ENCODE data around the gene APLP2. TPM values are rescaled to one million over a fixed set of nuclear protein-coding genes. Genes with fewer than 3 reads are reported as not detected.

Gene APLP2
- total and polyA plus RNA-seq, 9 of the 15 experiments (the other 6 are each of a cell fraction or from before 2014, with no cell fraction given): 17.4 to 164 (median 118) TPM

DNA sequence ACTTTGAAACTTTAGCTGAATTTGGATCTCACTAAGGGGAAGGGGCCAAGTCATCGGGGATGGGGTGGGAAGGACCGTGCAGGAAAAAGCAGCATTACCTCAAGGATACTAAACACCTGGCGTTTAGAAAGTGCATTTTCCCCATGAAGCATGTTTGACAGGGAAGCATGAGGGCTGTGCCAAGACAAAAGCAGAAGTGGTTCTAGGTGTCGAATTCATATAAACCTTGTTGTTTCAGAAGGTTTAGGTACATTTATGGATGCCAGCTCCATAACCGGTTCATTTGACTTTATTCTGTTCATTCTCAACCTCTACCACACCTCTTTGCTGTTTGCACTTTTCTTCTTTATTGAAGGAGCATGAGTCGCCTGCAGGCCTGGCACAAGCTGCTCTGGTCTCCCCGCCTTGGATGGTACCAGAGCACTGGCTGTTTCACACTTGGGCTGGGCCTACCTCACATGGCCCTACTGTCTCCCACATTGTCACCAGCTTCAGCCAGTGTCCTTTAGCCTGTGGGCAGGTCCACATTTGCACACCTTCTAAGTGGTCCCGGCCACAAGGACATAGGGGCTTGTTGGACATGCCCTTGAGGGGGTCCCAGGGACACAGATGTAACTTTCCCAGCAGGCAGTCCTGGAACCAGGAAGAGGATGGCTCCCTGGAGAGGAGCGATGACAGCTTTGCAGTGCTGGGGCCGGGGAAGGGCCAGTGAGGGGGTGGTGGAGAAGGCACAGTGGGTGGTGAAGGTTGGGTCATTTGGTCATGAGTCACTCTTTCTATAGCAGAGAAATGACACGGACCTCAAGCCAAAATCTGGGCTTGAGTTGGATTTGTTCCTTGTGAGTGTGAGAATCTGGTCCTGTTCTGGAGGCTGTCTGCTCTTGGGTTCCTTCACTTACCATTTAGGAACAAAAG, 86.7 kb downstream of the APLP2 start:
- peaks cover 0 to 12% of the 10 kb centered on the region in 2 experiments; a peak in 1 of 5 replicates for H3K4me1 ChIP-seq (replicated peaks in 1 of 2; ENCODE audit: control insufficient read depth in 2 of 2, insufficient read depth in 2 of 2, low read length in 2 of 2)
- CTCF ChIA-PET (ENCODE audit: low intra/inter-chr PET ratio): no interaction called here
- no peaks in the 10 kb centered on the region for H3K79me2 ChIP-seq (ENCODE audit: control insufficient read depth, insufficient read depth, low read length)
- no peak overlapping the region for H3K4me2 ChIP-seq (ENCODE audit: insufficient read depth, low read length)
- in situ Hi-C loops (cut with MboI): no loop called here
- H3K36me3 ChIP-seq (ENCODE audit: control insufficient read depth, insufficient read depth, low read length): no peaks in the 10 kb centered on the region
- H3K27ac ChIP-seq (ENCODE audit: extremely low read depth, low read depth, low read length): no peak overlapping the region
- peak overlapping the region in 1 of 2 experiments; percentile 52; a peak in 2 of 4 replicates for H3K9ac ChIP-seq (ENCODE audit: insufficient read depth in 1 of 2, low read depth in 2 of 2, low read length in 2 of 2)
- H3K4me3 ChIP-seq: no peak overlapping the region
- no peak; the same call in 1 of the 3 replicates for ATAC-seq
- peak; percentile 29 for FAIRE-seq
- POLR2A ChIA-PET: interaction anchor here (0.7 to 1.1 kb wide), 2 partner anchors 10 to 35 kb away, joined by 3 read pairs; no protein-coding TSS in a partner anchor
- H2AFZ ChIP-seq (ENCODE audit: low read depth, low read length): no peak overlapping the region
- H3K9me3 ChIP-seq (replicated peaks; ENCODE audit: control insufficient read depth, insufficient read depth, low read depth, low read length): no peaks in the 10 kb centered on the region
- H3K9me1 ChIP-seq (ENCODE audit: control insufficient read depth, insufficient read depth, low read length): no peaks in the 10 kb centered on the region
- intact Hi-C loops (cut with micrococcal nuclease): no loop called here
- 4% methylated on average over 11 of the region's 11 CpGs for WGBS (ENCODE audit: insufficient coverage, low coverage, missing lambda C conversion rate)
- peaks cover 44 to 58% of the 10 kb centered on the region in 2 experiments for H3K27me3 ChIP-seq (ENCODE audit: control insufficient read depth in 2 of 2, insufficient read depth in 2 of 2, low read length in 2 of 2)
- DNase-seq (ENCODE audit: extremely low read depth in 1 of 4, low spot score in 3 of 4): peak in 2 of 4 experiments; percentile 26 to 30
- no peaks in the 10 kb centered on the region; the same call in 1 of the 2 replicates for H4K20me1 ChIP-seq (replicated peaks; ENCODE audit: control insufficient read depth, insufficient read depth, low read length)
- BruUV-seq (replicated peaks): no TSS peak
- TF ChIP-seq ATF3 (IDR thresholded peaks at IDR 0.05) (peak; percentile 64), ATF3 (CRISPR knock-in tag; conservative IDR thresholded peaks at IDR 0.05) (no peak), ILK (tag; IDR thresholded peaks at IDR 0.05; ENCODE audit: borderline replicate concordance, low read depth) (no peak), HDAC6 (IDR thresholded peaks at IDR 0.05; ENCODE audit: low read depth, low read length) (no peak), HDAC1 (IDR thresholded peaks at IDR 0.05) (no peak), JUN (IDR thresholded peaks at IDR 0.05; ENCODE audit: borderline replicate concordance, low read depth, low read length) (peak; percentile 51; the same call in 1 of the 2 replicates), JUN (CRISPR knock-in tag; IDR thresholded peaks at IDR 0.05; ENCODE audit: borderline replicate concordance) (no peak), ZNF561 (CRISPR knock-in tag; conservative IDR thresholded peaks at IDR 0.05) (no peak), KDM2B (CRISPR knock-in tag; IDR thresholded peaks at IDR 0.05) (no peak), ARID1B (IDR thresholded peaks at IDR 0.05) (0 out of 2 replicates have a peak, but pooled peaks have one; percentile 13), HLTF (IDR thresholded peaks at IDR 0.05) (no peak), MEIS2 (IDR thresholded peaks at IDR 0.05; ENCODE audit: partially characterized antibody) (no peak)
- TF ChIP-seq, protein P1, sequence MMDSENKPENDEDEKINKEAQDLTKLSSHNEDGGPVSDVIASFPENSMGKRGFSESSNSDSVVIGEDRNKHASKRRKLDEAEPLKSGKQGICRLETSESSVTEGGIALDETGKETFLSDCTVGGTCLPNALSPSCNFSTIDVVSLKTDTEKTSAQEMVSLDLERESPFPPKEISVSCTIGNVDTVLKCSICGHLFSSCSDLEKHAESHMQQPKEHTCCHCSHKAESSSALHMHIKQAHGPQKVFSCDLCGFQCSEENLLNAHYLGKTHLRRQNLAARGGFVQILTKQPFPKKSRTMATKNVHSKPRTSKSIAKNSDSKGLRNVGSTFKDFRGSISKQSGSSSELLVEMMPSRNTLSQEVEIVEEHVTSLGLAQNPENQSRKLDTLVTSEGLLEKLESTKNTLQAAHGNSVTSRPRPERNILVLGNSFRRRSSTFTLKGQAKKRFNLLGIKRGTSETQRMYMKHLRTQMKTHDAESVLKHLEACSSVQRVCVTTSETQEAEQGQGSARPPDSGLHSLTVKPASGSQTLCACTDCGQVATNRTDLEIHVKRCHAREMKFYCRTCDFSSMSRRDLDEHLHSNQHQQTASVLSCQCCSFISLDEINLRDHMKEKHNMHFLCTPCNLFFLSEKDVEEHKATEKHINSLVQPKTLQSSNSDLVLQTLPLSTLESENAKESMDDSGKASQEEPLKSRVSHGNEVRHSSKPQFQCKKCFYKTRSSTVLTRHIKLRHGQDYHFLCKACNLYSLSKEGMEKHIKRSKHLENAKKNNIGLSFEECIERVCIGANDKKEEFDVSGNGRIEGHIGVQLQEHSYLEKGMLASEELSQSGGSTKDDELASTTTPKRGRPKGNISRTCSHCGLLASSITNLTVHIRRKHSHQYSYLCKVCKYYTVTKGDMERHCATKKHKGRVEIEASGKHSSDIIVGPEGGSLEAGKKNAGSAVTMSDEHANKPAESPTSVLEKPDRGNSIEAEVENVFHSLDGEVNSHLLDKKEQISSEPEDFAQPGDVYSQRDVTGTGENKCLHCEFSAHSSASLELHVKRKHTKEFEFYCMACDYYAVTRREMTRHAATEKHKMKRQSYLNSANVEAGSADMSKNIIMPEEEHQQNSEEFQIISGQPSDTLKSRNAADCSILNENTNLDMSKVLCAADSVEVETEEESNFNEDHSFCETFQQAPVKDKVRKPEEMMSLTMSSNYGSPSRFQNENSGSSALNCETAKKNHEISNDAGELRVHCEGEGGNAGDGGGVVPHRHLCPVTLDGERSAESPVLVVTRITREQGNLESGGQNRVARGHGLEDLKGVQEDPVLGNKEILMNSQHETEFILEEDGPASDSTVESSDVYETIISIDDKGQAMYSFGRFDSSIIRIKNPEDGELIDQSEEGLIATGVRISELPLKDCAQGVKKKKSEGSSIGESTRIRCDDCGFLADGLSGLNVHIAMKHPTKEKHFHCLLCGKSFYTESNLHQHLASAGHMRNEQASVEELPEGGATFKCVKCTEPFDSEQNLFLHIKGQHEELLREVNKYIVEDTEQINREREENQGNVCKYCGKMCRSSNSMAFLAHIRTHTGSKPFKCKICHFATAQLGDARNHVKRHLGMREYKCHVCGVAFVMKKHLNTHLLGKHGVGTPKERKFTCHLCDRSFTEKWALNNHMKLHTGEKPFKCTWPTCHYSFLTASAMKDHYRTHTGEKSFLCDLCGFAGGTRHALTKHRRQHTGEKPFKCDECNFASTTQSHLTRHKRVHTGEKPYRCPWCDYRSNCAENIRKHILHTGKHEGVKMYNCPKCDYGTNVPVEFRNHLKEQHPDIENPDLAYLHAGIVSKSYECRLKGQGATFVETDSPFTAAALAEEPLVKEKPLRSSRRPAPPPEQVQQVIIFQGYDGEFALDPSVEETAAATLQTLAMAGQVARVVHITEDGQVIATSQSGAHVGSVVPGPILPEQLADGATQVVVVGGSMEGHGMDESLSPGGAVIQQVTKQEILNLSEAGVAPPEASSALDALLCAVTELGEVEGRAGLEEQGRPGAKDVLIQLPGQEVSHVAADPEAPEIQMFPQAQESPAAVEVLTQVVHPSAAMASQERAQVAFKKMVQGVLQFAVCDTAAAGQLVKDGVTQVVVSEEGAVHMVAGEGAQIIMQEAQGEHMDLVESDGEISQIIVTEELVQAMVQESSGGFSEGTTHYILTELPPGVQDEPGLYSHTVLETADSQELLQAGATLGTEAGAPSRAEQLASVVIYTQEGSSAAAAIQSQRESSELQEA (IDR thresholded peaks at IDR 0.05; ENCODE audit: low read depth): no peak
